GM19025 (cell line): ENCODE results near the gene AGRN.
"Not testable (repeated sequence)": the region's sequence is repeated elsewhere in the genome, so short reads cannot be mapped to it uniquely, and the experiment has no call there.

Source experiments
- ATAC-seq: cut with Tn5 transposase; IDR thresholded peaks from one replicate; pipeline ENCODE4 v1.9.1; 2021; ENCODE audit warnings: mild to moderate bottlenecking, low read depth, moderate library complexity; ENCODE audit not compliant: unreplicated experiment

Gene AGRN

GRCh38 chr1:1063261-1063944, 43.5 kb downstream of the AGRN start:
- ATAC-seq: no peak

- ATAC-seq: peak; percentile 40
Measured at GRCh38 chr1:1063945-1064831, 44.3 kb downstream of the AGRN start.

- no peak for ATAC-seq
Measured at GRCh38 chr1:1065265-1065939, 45.5 kb downstream of the AGRN start.

DNA sequence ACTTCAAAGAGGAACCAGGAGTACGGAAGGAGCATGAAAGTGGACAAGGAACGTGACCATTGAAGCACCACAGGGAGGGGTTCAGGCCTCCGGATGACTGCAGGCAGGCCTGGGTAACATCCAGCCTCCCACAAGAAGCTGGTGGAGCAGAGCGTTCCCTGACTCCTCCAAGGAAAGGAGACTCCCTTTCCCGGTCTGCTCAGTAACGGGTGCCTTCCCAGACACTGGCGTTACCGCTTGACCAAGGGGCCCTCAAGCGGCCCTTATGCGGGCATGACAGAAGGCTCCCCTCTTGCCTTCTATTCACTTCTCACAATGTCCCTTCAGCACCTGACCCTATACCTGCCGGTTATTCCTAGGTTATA, 46.0 kb downstream of the AGRN start:
- not testable (repeated sequence) for ATAC-seq

- no peak for ATAC-seq
Measured at GRCh38 chr1:1066403-1067283, 46.7 kb downstream of the AGRN start.

- ATAC-seq: no peak
Measured at GRCh38 chr1:1067284-1067859, 47.5 kb downstream of the AGRN start.

GRCh38 chr1:1067860-1068516, 48.1 kb downstream of the AGRN start:
- no peak for ATAC-seq

DNA sequence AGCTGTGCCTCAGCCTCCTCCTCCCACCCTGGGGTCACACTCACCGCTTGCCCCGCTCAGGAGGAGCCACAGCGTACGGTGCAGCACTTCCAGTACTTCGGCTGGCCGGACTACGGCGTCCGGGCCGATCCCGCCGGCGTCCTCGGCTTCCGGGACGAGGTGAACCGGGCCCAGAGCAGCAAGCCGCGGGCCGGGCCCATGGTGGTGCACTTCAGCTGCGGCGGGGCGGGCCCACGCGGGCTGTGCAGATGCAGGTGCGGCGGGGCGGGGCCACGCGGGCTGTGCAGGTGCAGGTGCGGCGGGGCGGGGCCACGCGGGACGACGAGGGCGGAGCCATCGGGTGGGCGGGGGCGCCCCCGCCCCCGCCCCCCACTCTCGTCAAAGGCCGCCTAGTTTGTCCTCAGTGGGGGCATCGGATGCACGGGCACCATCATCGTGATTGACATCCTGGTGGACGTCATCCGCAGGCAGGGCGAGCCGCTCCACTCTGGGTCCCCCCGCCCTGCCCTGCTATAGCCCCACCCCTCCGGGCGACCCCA, 48.7 kb downstream of the AGRN start:
- ATAC-seq: no peak

DNA sequence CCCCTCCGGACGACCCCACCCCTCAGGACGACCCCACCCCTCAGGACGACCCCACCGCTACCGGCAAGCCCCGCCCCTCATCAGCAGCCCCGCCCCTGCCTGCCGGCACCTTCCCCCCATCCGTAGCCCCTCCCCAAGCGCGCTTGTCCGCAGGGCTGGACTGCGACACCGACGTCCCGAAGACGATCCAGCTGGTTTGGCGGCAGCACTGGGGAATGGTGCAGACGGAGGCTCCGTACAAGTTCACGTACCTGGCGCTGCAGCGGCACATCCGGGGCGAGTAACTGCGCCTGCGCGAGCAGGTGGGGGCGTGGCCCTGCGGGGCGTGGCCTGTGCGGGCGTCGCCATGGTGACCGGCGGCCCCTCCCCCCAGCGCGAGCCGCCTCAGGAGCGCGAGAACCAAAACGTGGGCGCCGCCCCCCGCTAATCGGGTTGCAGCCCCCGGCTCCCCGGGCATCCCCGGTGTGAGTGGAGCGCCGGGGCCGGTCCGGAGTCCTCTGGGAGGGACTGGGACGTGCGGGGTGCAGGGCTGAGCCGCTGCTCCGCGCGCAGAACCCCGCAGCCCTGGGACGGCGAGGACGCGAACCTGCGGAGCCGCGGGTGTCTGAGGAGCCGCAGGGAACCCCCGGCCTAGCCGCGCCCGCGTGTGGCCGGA, 49.3 kb downstream of the AGRN start:
- peak; percentile 50 for ATAC-seq

GRCh38 chr1:1069711-1070676, 50.1 kb downstream of the AGRN start:
- ATAC-seq: no peak

DNA sequence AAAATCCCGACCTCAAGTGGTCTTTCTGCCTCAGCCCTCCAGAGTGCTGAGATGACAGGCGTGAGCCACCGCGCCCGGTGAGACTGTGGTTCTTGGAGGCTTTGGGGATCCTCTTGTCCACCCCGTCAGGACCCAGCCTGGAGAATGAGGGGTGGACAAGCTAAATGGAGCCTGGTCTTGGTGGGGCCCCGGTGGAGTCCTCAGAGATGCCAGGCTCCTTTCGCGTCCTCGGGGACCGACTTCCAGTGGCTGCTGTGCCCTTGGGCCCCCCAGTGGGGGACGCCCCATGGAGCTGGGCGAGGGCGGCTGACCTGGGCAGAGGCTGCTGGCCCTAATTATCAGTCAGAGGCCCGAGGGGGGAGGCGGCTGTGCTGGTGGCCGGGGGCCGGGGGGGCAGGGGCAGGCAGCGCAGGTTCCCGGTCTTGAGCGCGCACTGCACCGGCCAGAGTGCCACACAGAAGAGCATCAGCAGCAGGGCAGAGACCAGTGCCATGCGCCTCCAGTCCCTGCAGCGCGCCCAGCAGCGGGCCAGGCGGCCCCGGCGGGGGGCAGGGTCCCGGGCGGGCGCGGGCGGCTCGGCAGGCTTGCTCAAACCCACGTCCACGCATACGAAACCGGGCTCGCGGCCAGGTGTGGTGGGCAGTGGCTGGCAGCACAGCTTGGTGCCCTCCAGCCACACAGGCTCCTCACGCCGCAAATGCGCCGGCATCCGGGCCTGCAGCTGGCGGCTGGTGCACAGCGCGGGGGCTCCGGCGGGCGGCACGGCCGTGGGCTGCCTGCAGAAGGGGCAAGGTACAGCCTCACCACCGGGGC, 51.8 kb downstream of the AGRN start:
- no peak for ATAC-seq

- no peak for ATAC-seq
Measured at GRCh38 chr1:1072299-1072848, 52.5 kb downstream of the AGRN start.

- no peak for ATAC-seq
Measured at GRCh38 chr1:1072849-1073742, 53.2 kb downstream of the AGRN start.

- no peak for ATAC-seq
Measured at GRCh38 chr1:1073743-1074587, 54.0 kb downstream of the AGRN start, which contains the start of gene RNF223. Gene RNF223 (minus strand): TSS chr1:1074306. CDS start chr1:1072566, 1,740 bp downstream.
